Naive thymus-derived CD4-positive, alpha-beta T cell (primary cell): ENCODE measurements around the gene DSC2. TPM values are rescaled to one million over a fixed set of nuclear protein-coding genes. Genes with fewer than 3 reads are reported as not detected.

ENCODE experiments used
- ATAC-seq: fragments of 150-1000 bp; cut with Tn5 transposase; 2 replicates; pipeline ENCODE4 v1.10.0; 2021; ENCODE audit warnings: mild to moderate bottlenecking, moderate library complexity
- CTCF ChIA-PET: fragments of 350-600 bp; sonication (Branson Sonifier 250); formaldehyde crosslinking; loops from one replicate; lab custom pipeline; 2021; ENCODE audit warnings: antibody characterized with exemption; lab: Charles Lee
- POLR2A ChIA-PET: fragments of 350-600 bp; sonication (Branson Sonifier 250); formaldehyde crosslinking; loops from one replicate; lab custom pipeline; 2021; ENCODE audit warnings: antibody characterized with exemption, inconsistent platforms; lab: Charles Lee
- DNase-seq, 9 donors: peaks; one replicate each; pipeline versions ENCODE4 v3.0.0 to v3.0.0-alpha.2; 2020 to 2022; ENCODE audit warnings: mixed read lengths in 1 of 9
- H3K27ac ChIP-seq: one replicate; pipeline ENCODE4 v1.7.0; 2013; ENCODE audit warnings: mild to moderate bottlenecking, low read depth, low read length, moderate library complexity
- H3K27me3 ChIP-seq, 2 donors: one replicate each; pipeline ENCODE4 v1.7.0; 2013; ENCODE audit warnings: low read length in 2 of 2, mild to moderate bottlenecking in 2 of 2, moderate library complexity in 2 of 2; ENCODE audit not compliant: control insufficient read depth in 2 of 2, insufficient read depth in 2 of 2
- H3K36me3 ChIP-seq, 3 experiments: 1 replicate in 2 of 3; 2 replicates in 1 of 3; pipeline ENCODE4 v1.7.0; 2013; ENCODE audit warnings: low read length in 3 of 3, mild to moderate bottlenecking in 3 of 3, moderate library complexity in 1 of 3; ENCODE audit not compliant: insufficient read depth in 3 of 3, control insufficient read depth in 2 of 3
- H3K4me1 ChIP-seq, 2 donors: one replicate each; pipeline ENCODE4 v1.7.0; 2013; ENCODE audit warnings: low read length in 2 of 2, mild to moderate bottlenecking in 2 of 2, moderate library complexity in 1 of 2; ENCODE audit not compliant: control insufficient read depth in 2 of 2, insufficient read depth in 2 of 2
- H3K4me3 ChIP-seq: 2 replicates; pipeline ENCODE4 v1.7.0; 2013; ENCODE audit warnings: mild to moderate bottlenecking, low read length
- H3K9me3 ChIP-seq, 3 experiments: 1 replicate in 2 of 3; 2 replicates in 1 of 3; pipeline ENCODE4 v1.7.0; 2013; ENCODE audit warnings: low read length in 3 of 3; ENCODE audit not compliant: control insufficient read depth in 2 of 3
- H3K27ac Mint-ChIP-seq, 9 donors: one replicate each; pipeline ENCODE4 v1.8.0; 2020 to 2022; ENCODE audit warnings: mixed read lengths in 9 of 9, mild to moderate bottlenecking in 8 of 9, moderate library complexity in 5 of 9, inconsistent platforms in 2 of 9
- H3K27me3 Mint-ChIP-seq, 5 donors: one replicate each; pipeline ENCODE4 v1.8.0; 2021 to 2022; ENCODE audit warnings: mixed read lengths in 5 of 5, mild to moderate bottlenecking in 1 of 5
- H3K36me3 Mint-ChIP-seq, 5 donors: one replicate each; pipeline ENCODE4 v1.8.0; 2020 to 2022; ENCODE audit warnings: mixed read lengths in 5 of 5, mild to moderate bottlenecking in 3 of 5, inconsistent platforms in 1 of 5
- H3K4me1 Mint-ChIP-seq, 7 donors: one replicate each; pipeline ENCODE4 v1.8.0; 2020 to 2022; ENCODE audit warnings: mixed read lengths in 7 of 7, mild to moderate bottlenecking in 3 of 7, inconsistent platforms in 1 of 7
- H3K4me3 Mint-ChIP-seq, 10 donors: one replicate each; pipeline ENCODE4 v1.8.0; 2020 to 2022; ENCODE audit warnings: mild to moderate bottlenecking in 10 of 10, mixed read lengths in 10 of 10, moderate library complexity in 6 of 10, inconsistent platforms in 2 of 10
- H3K9me3 Mint-ChIP-seq, 11 donors: one replicate each; pipeline ENCODE4 v1.8.0; 2020 to 2022; ENCODE audit warnings: mixed read lengths in 11 of 11, mild to moderate bottlenecking in 4 of 11, inconsistent platforms in 1 of 11, moderate library complexity in 1 of 11
- intact Hi-C, 2 donors: fragments of 100-400 bp; cut with micrococcal nuclease; formaldehyde crosslinking; loops; one replicate each; pipeline ENCODE4 v1.15.1; 2023
- polyA plus RNA-seq, 2 donors: library from polyadenylated mRNA; unstranded; fragments of 300-500 nt; fragmentation: Illumina TruSeq; gene quantifications; one replicate each; pipeline ENCODE4 v1.2.3, GENCODE V29; 2021
- total RNA-seq, 6 experiments: library from RNA in 5 of 6; stranded (reverse) in 5 of 6; gene quantifications; 1 replicate in 5 of 6; 2 replicates in 1 of 6; pipeline ENCODE4 v1.2.3 and lab custom pipeline; 2021 to 2026

Gene DSC2
- total and polyA plus RNA-seq, 7 experiments from 2014 or later, result 0.08 to 0.86 (median 0.42) TPM; not detected in 4

DNA sequence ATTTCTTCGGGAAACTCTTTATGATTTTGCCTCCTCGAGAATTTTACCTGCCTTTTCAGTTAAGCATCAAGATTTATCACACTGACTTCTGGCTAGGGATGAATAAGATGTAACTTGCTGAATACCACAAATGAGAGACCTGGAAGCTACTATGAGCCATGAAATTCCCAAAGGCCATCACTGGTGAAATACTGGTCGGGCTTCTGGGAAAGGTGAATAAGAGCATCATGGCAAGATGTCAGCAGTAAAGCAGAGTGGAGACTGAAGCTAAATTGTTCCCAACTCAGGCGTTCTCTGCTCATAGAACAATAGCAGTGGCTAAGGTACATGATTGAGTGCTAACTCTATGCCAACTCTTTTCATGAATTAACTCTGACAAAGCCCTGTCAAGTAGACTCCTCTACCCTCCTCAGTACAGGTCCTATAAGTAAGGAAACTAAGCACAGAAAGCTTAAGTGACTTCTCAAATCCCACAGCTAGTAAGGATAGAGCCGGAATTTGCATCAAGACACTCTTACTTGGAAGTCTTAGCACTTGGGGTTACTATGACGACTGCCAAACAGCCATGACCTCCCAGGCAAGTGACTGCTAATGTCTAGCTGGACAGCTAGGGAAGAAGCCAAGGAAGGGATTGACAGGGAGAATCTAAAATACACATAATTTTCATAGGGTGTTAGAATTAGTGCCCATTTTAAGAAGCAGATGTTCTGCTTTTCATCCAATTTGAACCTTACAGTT is 37.0 kb downstream of the DSC2 start:
- H3K4me1 Mint-ChIP-seq, result no peaks in the 10 kb centered on the region
- no peak overlapping the region for H3K27ac Mint-ChIP-seq
- Histone ChIP-seq H3K27ac (no peak overlapping the region), H3K27me3 (no peaks in the 10 kb centered on the region), H3K4me1 (no peaks in the 10 kb centered on the region), H3K36me3 (no peaks in the 10 kb centered on the region), H3K9me3 (no peaks in the 10 kb centered on the region), H3K4me3 (no peak overlapping the region)
- no peak overlapping the region for H3K4me3 Mint-ChIP-seq
- intact Hi-C loops, result no loop called here
- ATAC-seq (no peak), DNase-seq (no peak)
- H3K9me3 Mint-ChIP-seq, result peaks cover 0 to 7% (median 0%) of the 10 kb centered on the region in 11 donors
- ChIA-PET CTCF (no interaction called here), POLR2A (no interaction called here)
- no peaks in the 10 kb centered on the region for H3K27me3 Mint-ChIP-seq
- H3K36me3 Mint-ChIP-seq, result no peaks in the 10 kb centered on the region

DNA sequence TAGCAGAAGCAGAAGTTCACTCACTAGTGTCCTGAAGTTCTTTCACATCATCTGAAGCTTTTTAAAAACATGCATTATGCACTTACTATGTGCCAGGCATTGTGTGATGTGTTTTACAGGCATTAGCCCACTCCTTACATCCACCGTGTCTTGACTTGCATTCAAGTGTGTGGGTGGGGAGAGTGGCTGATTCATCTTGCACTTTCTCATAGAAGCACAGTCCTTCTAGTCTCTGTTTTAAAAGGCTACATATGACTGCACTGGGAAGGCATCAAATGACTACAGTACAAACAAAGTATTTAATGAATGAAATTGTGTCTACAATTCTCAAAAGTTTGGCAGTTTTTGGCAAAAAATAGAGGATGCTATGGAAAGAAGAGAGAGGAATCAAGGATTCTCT is 38.1 kb downstream of the DSC2 start:
- Mint-ChIP-seq H3K27ac (no peak overlapping the region), H3K4me1 (no peaks in the 10 kb centered on the region), H3K27me3 (no peaks in the 10 kb centered on the region), H3K4me3 (no peak overlapping the region), H3K9me3 (peaks cover 0 to 7% (median 0%) of the 10 kb centered on the region in 11 donors), H3K36me3 (no peaks in the 10 kb centered on the region)
- intact Hi-C loops, result no loop called here
- Histone ChIP-seq H3K36me3 (no peaks in the 10 kb centered on the region), H3K4me1 (no peaks in the 10 kb centered on the region), H3K9me3 (no peaks in the 10 kb centered on the region), H3K27me3 (no peaks in the 10 kb centered on the region), H3K4me3 (no peak overlapping the region), H3K27ac (no peak overlapping the region)
- POLR2A ChIA-PET, result no interaction called here
- DNase-seq, result no peak
- CTCF ChIA-PET, result no interaction called here
- ATAC-seq, result no peak

DNA sequence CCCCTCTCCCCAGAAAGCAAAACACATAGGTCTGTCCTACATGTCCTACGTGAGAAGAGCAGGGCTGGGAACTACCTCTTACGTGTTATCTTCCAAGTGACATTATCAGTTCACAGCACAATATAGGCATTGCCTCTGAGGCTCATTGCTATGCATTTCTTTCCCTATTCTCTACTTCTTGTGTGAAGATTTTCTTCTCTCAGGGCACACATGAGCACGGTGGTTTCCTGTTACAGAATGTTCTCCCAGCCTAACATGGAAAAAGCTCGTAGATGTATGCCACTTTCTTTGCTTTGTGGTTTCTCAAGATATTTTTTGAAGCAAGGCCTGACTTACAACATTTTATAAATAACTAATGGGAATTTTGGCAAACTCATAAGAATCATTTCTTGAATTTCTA is 40.3 kb downstream of the DSC2 start:
- Mint-ChIP-seq H3K9me3 (peaks cover 0 to 7% (median 0%) of the 10 kb centered on the region in 11 donors), H3K27me3 (no peaks in the 10 kb centered on the region), H3K4me1 (no peaks in the 10 kb centered on the region), H3K4me3 (no peak overlapping the region), H3K36me3 (no peaks in the 10 kb centered on the region), H3K27ac (no peak overlapping the region)
- intact Hi-C loops, result no loop called here
- ChIA-PET POLR2A (no interaction called here), CTCF (no interaction called here)
- Histone ChIP-seq H3K27me3 (no peaks in the 10 kb centered on the region), H3K9me3 (no peaks in the 10 kb centered on the region), H3K27ac (no peak overlapping the region), H3K4me1 (no peaks in the 10 kb centered on the region), H3K4me3 (no peak overlapping the region), H3K36me3 (no peaks in the 10 kb centered on the region)
- DNase-seq (no peak), ATAC-seq (no peak)

DNA sequence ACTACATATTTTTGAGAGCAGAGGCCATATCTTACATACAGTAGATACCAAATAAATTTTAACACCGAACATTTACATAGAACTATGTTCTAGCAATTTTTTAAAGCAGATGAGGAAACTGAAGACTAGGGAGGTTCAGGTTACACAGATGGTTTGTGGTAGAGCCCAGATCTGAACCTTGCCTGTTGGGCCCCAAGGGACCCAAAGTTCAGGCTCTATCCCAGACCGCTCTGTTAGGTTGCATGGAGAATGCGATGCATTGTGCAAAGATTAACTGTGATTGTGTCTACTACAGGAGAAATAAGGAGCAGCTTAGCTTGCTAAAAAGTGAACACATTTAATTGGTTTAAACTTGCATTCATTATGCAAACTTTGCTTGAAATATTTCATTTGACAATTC is 43.3 kb downstream of the DSC2 start:
- Mint-ChIP-seq H3K36me3 (no peaks in the 10 kb centered on the region), H3K4me3 (no peak overlapping the region), H3K4me1 (no peaks in the 10 kb centered on the region), H3K9me3 (peaks cover 0 to 7% (median 1%) of the 10 kb centered on the region in 11 donors), H3K27me3 (no peaks in the 10 kb centered on the region), H3K27ac (no peak overlapping the region)
- intact Hi-C loops, result no loop called here
- no peak overlapping the region for H3K4me3 ChIP-seq
- ATAC-seq (no peak), DNase-seq (no peak)
- no peaks in the 10 kb centered on the region for H3K4me1 ChIP-seq
- H3K27me3 ChIP-seq, result no peaks in the 10 kb centered on the region
- no peak overlapping the region for H3K27ac ChIP-seq
- no peaks in the 10 kb centered on the region for H3K36me3 ChIP-seq
- CTCF ChIA-PET, result no interaction called here
- H3K9me3 ChIP-seq, result no peaks in the 10 kb centered on the region
- POLR2A ChIA-PET, result no interaction called here

DNA sequence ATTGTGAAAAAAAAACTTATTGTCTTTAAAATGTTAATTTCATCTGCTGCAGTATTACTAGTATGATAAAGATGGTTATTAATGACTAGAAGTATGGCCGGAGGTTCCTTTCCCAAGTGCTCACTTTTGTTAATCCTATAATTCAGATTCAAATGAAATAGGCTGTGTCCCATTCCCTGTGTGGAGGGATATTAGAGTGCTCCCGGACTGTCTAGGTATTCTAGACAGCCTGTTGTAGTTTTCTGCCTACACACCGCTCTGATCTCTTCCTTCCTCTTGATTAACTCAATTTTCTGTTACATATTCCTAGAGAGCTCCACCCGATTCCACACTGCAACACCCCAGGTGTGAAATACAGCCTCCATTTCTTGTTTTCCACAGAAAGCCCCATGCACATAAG is 44.3 kb downstream of the DSC2 start:
- H3K4me1 ChIP-seq, result no peaks in the 10 kb centered on the region
- H3K27ac ChIP-seq, result no peak overlapping the region
- DNase-seq (no peak), ATAC-seq (no peak)
- intact Hi-C loops, result no loop called here
- Mint-ChIP-seq H3K27ac (no peak overlapping the region), H3K9me3 (peaks cover 1 to 10% (median 3%) of the 10 kb centered on the region in 11 donors), H3K4me1 (no peaks in the 10 kb centered on the region), H3K27me3 (no peaks in the 10 kb centered on the region), H3K36me3 (peaks cover 0 to 2% (median 0%) of the 10 kb centered on the region in 5 donors), H3K4me3 (no peak overlapping the region)
- CTCF ChIA-PET, result no interaction called here
- no peaks in the 10 kb centered on the region for H3K36me3 ChIP-seq
- no peak overlapping the region for H3K4me3 ChIP-seq
- no peaks in the 10 kb centered on the region for H3K9me3 ChIP-seq
- POLR2A ChIA-PET, result no interaction called here
- H3K27me3 ChIP-seq, result no peaks in the 10 kb centered on the region

DNA sequence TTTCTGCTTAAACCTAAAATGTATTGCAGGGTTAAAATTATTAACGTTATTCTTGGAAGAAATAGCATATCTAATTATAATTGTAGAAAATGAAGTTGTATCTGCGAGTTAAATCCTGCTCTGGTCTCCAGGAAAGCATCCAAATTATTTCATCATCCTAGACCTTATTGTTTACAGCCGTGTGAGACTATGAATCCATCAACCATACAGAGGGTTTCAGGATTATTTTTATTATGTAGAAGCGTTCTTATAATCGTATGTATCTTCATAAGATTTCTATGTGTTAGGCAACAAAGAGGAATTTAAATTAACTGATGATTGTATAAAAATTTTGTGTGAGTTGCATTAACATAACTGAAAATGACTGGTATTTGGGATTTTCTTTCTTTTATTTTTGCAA is 45.2 kb downstream of the DSC2 start:
- Mint-ChIP-seq H3K4me3 (no peak overlapping the region), H3K27me3 (no peaks in the 10 kb centered on the region), H3K4me1 (no peaks in the 10 kb centered on the region), H3K27ac (no peak overlapping the region), H3K9me3 (peaks cover 3 to 16% (median 7%) of the 10 kb centered on the region in 11 donors), H3K36me3 (peaks cover 0 to 4% (median 0%) of the 10 kb centered on the region in 5 donors)
- ChIA-PET CTCF (no interaction called here), POLR2A (no interaction called here)
- ATAC-seq (no peak), DNase-seq (no peak)
- Histone ChIP-seq H3K36me3 (no peaks in the 10 kb centered on the region), H3K9me3 (no peaks in the 10 kb centered on the region), H3K4me3 (no peak overlapping the region), H3K27ac (no peak overlapping the region), H3K27me3 (no peaks in the 10 kb centered on the region), H3K4me1 (no peaks in the 10 kb centered on the region)
- intact Hi-C loops, result no loop called here

DNA sequence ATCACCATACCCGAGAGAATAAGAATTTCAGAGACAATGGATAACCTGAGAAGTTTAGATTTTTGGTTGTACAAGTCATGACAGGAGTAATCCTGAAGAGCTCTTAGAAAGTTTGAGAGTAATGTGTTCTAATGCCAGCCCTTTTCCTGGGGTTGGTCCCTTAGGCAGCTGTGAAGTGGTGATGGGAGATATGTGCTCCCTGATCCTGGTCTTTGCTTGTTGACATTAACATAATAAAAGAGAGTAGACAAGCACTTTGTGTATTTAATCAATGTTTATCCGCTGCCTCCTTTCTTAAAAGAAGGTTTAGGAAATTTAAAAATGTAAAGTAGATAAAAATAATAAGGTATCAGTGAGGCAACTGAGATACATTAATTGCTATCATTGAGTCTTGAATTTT is 45.9 kb downstream of the DSC2 start:
- no peaks in the 10 kb centered on the region for H3K27me3 Mint-ChIP-seq
- ATAC-seq (no peak), DNase-seq (no peak)
- ChIA-PET CTCF (no interaction called here), POLR2A (no interaction called here)
- H3K4me3 Mint-ChIP-seq, result no peak overlapping the region
- Histone ChIP-seq H3K9me3 (no peaks in the 10 kb centered on the region), H3K36me3 (no peaks in the 10 kb centered on the region), H3K4me1 (no peaks in the 10 kb centered on the region), H3K4me3 (no peak overlapping the region), H3K27ac (no peak overlapping the region), H3K27me3 (no peaks in the 10 kb centered on the region)
- H3K4me1 Mint-ChIP-seq, result no peaks in the 10 kb centered on the region
- peaks cover 3 to 16% (median 7%) of the 10 kb centered on the region in 11 donors for H3K9me3 Mint-ChIP-seq
- no peak overlapping the region for H3K27ac Mint-ChIP-seq
- intact Hi-C loops, result no loop called here
- H3K36me3 Mint-ChIP-seq, result peaks cover 0 to 4% (median 0%) of the 10 kb centered on the region in 5 donors
